Measurements from ENCODE around the gene PHF8.

- TF ChIP-seq CTCF (IDR thresholded peaks at IDR 0.05): no peak
- no peak for TF ChIP-seq POLR2A (IDR thresholded peaks at IDR 0.05)
Observed at GRCh38 chrX:53926030-53926429, 118.2 kb downstream of the PHF8 start.

All from breast epithelium (tissue), 3 donors.